ENCODE measurements around the gene C16orf46.

- TF ChIP-seq CTCF (IDR thresholded peaks at IDR 0.05 in 2 of 3, conservative IDR thresholded peaks at IDR 0.05 in 1 of 3; ENCODE audit: borderline replicate concordance in 1 of 3, insufficient read depth in 1 of 3, low read depth in 2 of 3, low read length in 2 of 3) (no peak), EZH2 (IDR thresholded peaks at IDR 0.05) (no peak), EZH2phosphoT487 (IDR thresholded peaks at IDR 0.05; ENCODE audit: borderline replicate concordance) (no peak), ZBTB33 (IDR thresholded peaks at IDR 0.05; ENCODE audit: extremely low read depth, insufficient replicate concordance, low read length) (no peak), ZNF274 (IDR thresholded peaks at IDR 0.05; ENCODE audit: low read depth, low read length) (no peak), POLR2A (IDR thresholded peaks at IDR 0.05; ENCODE audit: borderline replicate concordance, extremely low read depth, insufficient read depth, insufficient read length) (no peak), SIN3A (IDR thresholded peaks at IDR 0.05; ENCODE audit: low read depth) (no peak), CBX3 (IDR thresholded peaks at IDR 0.05; ENCODE audit: low read depth) (0 out of 2 replicates have a peak, but pooled peaks have one; percentile 31), YY1 (IDR thresholded peaks at IDR 0.05; ENCODE audit: extremely low read depth, insufficient replicate concordance, low read depth, low read length) (no peak), REST (IDR thresholded peaks at IDR 0.05; ENCODE audit: low read depth) (no peak), POLR2AphosphoS5 (IDR thresholded peaks at IDR 0.05; ENCODE audit: low read depth, low read length) (peak; percentile 38; the same call in 1 of the 2 replicates), SP1 (IDR thresholded peaks at IDR 0.05; ENCODE audit: low read depth) (no peak), CEBPB (IDR thresholded peaks at IDR 0.05; ENCODE audit: low read depth) (no peak)
Observed at GRCh38 chr16:81071805-81072204, 5.2 kb downstream of the C16orf46 start.
